Activated T-cell treated with anti-CD3 and anti-CD28 coated beads, Interleukin-2, amount 50 U/mL, for 48 hours (primary cell): ENCODE data around the gene HASPIN.

Experiments
- DNase-seq, 2 experiments: peaks; one replicate each; pipeline ENCODE4 v3.0.0-alpha.2; 2020

HASPIN gene

DNA sequence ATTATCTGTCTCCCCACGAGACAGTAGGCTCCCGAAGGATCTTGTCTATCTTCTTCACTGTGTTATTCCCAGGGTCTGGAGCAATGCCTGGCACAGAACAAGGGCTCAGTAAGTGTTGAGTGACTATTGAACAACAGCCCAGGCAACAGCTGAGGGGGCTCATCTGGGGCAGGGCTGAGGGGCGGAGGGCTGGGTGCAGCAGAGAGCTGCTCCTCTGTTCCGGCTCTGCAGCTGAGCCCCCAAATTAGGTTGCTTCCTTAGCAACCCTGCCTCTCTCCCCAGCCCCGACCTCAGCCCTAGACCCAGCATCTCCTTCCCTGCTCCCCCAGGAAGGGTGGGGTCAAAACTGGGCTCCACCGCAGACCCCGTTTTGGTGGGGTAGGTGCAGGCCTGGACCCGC, 45.1 kb downstream of the HASPIN start:
- no peak for DNase-seq

DNA sequence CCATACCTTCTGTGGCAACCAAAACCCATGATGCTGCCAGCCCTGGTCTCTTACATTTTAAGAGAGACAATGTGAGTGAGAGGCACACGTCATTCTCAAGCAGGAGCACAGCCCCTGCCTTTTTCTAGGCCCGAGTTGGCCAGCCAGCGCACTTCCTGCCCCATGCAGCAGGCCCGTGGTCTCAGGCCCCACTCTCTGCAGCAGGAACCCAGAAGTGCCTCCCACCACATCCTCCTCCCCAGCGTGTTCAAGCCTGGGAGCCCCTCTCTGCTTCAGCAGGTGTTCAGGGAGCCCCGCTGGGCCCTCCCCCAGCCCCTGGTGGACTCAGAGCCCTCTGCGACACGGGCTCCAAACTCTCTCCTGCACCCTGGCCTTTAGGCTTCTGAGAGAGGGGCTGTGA, 46.8 kb downstream of the HASPIN start:
- peak in 1 of 2 experiments; percentile 58 for DNase-seq

DNA sequence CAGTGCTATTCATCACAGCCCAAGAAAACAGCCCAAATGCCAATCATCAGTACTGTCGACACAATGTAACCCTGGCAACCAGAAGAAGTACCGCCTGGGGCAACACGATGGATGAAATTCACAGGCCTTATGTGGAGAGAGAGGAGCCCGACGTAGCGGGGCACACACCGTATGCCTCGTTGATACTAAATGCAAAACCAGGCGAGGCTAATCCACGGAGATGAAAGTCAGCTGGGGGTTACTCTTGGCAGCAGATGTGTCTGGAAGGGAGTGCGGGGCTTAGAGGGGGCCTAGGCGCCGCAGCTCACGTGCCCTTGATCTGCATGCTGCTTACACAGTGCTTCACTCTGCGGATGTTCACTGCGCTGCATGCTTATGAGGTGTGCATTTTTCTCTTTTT, 47.4 kb downstream of the HASPIN start:
- DNase-seq, result no peak

DNA sequence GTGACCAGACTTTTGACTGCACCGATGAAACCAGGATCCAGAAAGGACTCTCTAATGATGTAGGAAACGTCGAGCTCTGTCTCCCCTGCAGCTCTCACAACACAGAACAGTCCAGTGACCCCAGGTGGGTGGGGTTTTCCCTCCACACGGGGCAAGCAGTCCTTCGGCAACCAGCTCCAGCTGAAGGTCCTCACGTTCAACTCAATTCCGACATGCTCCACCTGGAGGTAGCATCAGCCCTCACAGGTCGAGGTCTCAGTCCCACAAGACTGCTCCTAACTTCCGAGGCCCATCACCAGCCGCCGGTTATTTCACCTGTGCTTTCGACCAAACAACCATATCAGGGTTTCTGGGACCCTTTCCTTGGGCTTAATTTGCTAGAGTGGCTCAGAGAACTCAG, 49.1 kb downstream of the HASPIN start:
- no peak for DNase-seq

DNA sequence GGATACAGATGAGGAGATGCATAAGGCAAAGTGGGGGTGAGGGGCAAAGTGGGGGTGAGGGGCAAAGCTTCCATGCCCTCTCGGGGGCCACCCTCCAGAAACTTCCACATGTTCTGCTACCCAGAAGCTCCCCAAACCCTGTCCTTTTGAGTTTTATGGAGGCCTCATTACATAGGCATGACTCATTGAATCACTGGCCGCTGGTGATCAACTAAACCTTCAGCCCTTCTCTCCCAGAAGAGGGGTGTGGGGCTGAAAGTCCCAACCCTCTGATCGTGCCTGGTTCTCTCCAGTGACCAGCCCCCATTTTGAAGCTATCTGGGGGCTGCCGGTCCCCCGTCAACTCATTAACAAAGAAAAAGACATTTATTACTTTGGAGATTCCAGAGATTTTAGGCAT, 49.8 kb downstream of the HASPIN start:
- no peak for DNase-seq

DNA sequence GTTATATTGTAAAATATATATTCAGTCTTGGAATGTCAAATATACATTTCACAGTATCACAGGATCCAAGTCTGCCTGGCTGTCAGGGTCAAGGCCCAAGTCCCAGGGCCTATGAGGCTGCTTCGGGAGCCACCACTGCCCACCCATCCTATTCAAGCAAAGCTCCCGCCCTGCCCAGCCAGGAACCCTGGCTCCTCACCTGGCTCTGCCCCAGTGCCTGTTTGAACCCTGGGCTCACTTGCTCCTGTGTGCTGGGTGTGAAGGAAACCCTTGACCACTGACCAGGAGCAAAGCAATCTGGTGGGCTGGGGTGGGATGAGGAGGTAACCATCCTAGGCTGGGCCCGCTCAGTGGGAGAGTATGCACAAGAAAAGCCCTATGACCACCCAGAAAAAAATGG, 50.3 kb downstream of the HASPIN start:
- DNase-seq, result no peak
